GM15510 (cell line): ENCODE measurements around the gene ERCC4.

Experiments
- POLR2A ChIP-seq: IDR thresholded peaks from 3 replicates; pipeline ENCODE4 v1.6.1; 2011; ENCODE audit warnings: borderline replicate concordance; ENCODE audit not compliant: insufficient read length; ENCODE audit errors: extremely low read depth

Gene ERCC4

DNA sequence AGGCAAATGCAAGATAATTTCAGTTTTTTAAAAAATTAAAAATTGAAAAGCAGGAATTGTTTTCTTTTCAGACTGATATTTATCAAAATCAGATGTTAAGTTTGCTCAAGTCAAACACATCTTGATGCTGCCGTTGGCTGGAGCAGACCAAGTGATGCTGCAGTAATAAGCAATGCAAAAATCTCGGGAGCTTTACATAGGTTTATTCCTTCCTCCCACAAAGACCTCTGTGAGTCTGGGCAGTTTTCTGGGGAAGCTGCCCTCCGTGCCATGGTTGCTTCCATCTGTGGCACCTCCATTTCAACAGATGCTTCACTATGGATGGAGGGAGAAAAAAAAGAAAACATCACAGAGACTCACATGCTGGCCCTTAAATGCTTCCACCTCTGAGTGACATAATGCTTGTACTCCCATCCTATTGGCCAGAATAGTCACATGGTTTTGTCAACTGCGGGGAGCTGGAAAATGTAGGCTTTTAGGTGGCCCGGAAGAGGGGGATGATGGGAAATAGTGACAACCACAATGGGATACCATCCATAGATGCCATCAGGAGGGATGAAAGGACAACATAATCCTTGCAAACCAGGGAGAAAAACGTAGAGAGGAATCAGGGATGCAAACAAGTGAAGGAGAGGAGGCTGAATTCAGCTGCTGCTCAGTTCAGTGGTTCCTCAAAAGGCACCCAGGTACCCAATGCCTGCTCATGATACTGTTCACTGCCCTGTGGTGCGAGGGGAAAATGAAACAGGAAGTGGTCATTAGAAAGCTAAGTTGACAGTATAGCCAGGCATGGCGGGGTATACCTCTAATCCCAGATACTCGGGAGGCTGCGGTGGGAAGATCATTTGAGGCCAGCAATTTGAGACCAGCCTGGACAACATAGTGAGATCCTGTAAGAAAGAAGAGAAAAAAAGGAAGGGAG lies 13.5 kb upstream of the ERCC4 start:
- no peak for TF ChIP-seq POLR2A

DNA sequence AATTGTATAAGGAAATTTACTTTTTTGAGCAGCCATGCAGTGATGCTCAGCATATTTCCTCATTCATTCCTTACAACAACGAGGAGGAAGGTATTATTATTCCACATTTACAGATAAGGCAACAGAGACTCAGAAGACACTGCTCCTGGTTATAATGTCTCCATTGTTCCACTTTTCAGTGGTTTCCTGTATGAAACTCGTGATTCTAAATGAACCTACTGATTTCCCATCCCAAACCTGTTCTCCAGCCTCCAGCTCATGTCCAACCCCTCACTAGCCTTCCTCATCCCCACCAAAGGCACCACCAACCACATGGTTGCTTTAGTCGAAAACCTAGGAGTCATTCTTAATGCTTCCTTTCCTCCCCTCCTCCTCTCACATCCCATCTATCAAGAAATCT lies 12.5 kb upstream of the ERCC4 start:
- TF ChIP-seq POLR2A, result no peak

- TF ChIP-seq POLR2A, result no peak
Measured at GRCh38 chr16:13909069-13909468, 10.9 kb upstream of the ERCC4 start.

DNA sequence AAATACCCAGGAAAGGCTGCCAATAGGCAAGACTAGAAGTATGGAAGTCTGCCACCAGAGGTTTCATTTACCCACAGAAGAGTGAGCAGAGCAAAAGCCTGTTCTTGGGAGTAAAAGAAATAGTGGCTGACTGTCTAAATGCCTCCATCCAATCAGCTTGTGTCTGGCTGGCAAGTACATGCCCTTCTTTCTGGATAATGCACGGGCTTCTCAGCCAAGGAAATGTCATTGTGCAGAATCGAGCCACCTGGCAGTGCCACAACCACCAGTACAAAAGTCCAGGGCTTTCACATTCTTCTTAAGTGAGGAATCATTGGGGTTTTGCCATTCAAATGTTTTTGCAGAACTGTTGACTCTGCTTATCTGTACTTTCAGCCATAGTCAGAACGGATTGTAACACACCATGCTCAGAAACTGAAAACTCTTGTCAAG lies 10.1 kb upstream of the ERCC4 start:
- no peak for TF ChIP-seq POLR2A

- TF ChIP-seq POLR2A, result no peak
Measured at GRCh38 chr16:13911306-13911705, 8.6 kb upstream of the ERCC4 start.

GRCh38 chr16:13911871-13912270 lies 8.1 kb upstream of the ERCC4 start:
- TF ChIP-seq POLR2A, result no peak

DNA sequence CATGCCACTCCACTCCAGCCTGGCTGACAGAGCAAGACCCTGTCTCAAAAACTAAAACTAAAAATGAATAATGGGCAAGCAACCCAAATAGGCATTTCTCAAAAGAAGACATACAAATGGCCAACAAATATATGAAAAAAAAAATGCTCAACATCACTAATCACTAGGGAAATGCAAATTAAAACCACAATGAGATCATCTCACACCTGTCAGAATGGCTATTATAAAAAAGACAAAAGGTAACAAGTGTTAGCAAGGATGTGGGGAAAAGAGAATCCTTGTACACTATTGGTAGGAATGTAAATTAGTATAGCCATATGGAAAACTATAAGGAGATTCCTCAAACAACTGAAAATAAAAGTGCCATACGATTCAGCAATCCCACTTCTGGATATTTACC lies 7.1 kb upstream of the ERCC4 start:
- TF ChIP-seq POLR2A, result no peak

- TF ChIP-seq POLR2A, result no peak
Measured at GRCh38 chr16:13913374-13914292, 6.3 kb upstream of the ERCC4 start.

DNA sequence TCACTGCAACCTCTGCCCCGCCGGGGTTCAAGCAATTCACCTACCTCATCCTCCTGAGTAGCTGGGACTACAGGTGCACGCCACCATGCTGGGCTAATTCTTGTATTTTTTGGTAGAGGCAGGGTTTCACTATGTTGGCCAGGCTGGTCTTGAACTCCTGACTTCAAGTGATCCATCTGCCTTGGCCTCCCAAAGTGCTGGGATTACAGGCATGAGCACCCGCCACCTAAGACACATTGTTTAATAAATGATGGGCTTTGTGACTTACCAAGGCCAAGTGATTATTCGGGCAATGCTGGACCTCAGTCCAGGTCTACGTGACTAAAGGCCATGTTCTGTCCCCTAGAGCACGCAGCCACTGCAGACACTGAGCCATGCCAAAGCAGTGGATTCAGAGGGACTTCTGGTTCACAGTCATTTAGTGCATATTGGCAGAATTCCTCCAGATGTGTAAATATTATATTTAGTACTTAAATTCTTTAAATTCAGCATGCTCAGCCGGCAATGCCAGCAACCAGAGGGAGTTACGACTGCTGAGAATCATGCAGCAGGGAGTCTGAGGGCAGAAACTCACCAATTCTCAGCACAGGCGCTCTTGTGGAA lies 4.8 kb upstream of the ERCC4 start:
- no peak for TF ChIP-seq POLR2A

GRCh38 chr16:13919330-13919682 lies 648 bp upstream of the ERCC4 start:
- TF ChIP-seq POLR2A, result no peak

GRCh38 chr16:13920510-13920818 lies 510 bp downstream of the ERCC4 start:
- no peak for TF ChIP-seq POLR2A

DNA sequence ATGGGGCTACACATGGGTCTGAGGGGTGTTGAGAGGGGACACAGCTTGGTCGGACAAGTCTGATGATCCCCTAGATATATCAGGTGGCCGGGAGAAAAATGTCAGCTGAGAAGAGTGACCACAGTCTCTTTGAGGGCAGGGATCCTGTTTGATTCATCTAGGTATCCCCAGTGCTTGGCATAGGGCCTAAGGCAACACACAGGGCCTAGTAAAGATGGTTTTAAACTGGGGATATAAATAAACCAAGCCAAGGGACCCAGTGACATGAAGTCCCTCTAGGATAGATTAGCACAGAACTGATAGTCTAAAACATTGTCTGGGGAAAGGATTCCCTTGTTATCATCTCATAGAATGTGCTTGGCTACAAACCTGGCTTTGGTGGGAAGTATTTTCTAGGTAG lies 1.4 kb downstream of the ERCC4 start:
- TF ChIP-seq POLR2A, result no peak

- no peak for TF ChIP-seq POLR2A
Measured at GRCh38 chr16:13923703-13924298, 3.8 kb downstream of the ERCC4 start.

DNA sequence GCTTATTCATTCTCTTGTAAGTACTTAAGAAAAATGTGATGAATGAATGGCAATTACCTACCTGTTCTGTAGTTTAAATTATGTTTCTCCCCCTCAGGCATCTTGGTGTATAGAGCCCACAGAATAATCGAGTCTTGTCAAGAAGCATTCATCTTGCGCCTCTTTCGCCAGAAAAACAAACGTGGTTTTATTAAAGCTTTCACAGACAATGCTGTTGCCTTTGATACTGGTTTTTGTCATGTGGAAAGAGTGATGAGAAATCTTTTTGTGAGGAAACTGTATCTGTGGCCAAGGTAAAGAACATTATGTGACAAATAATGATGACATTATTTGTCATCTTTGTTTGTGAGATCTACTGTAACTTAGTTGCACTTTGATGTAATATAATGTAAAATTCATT lies 6.5 kb downstream of the ERCC4 start:
- TF ChIP-seq POLR2A, result no peak

GRCh38 chr16:13926891-13927290 lies 6.9 kb downstream of the ERCC4 start:
- TF ChIP-seq POLR2A, result no peak
